AG09309 (cell line): ENCODE results near the gene ATM.

Experiments used
- DNase-seq: peaks from one replicate; pipeline ENCODE4 v3.0.0-alpha.2; 2010; ENCODE audit warnings: low read depth
- H3K4me3 ChIP-seq: 2 replicates; pipeline ENCODE4 v1.5.1; 2011; ENCODE audit warnings: mild to moderate bottlenecking, low read depth, low read length, moderate library complexity; ENCODE audit not compliant: control insufficient read depth
- CTCF ChIP-seq: IDR thresholded peaks from 2 replicates; pipeline ENCODE4 v1.5.1; 2011; ENCODE audit warnings: mild to moderate bottlenecking, low read depth, low read length, inconsistent platforms; ENCODE audit not compliant: insufficient read depth, control insufficient read depth; ENCODE audit errors: missing control alignments

Gene ATM

GRCh38 chr11:108345767-108346166, 122.9 kb downstream of the ATM start:
- DNase-seq: no peak
- no peak for TF ChIP-seq CTCF
- H3K4me3 ChIP-seq: no peak overlapping the region

DNA sequence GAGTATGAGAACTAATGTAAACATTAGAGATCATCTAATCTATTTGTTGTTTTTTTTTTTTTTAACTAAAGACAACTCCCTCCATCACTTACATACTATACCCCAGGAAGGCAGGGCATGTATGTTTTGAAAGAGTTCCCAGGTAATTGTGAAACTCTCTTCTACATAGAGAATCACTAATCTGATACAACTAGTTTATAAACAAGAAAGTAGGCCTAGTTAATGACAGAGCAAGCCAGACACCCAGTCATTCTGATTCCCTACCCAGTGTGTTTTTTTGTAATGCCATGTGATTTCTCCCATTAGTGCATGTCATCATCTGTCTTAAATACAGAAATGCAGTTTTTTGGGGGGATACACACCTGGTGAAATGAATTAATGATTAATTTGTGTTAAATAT, 123.6 kb downstream of the ATM start:
- H3K4me3 ChIP-seq: no peak overlapping the region
- no peak for TF ChIP-seq CTCF
- no peak for DNase-seq

DNA sequence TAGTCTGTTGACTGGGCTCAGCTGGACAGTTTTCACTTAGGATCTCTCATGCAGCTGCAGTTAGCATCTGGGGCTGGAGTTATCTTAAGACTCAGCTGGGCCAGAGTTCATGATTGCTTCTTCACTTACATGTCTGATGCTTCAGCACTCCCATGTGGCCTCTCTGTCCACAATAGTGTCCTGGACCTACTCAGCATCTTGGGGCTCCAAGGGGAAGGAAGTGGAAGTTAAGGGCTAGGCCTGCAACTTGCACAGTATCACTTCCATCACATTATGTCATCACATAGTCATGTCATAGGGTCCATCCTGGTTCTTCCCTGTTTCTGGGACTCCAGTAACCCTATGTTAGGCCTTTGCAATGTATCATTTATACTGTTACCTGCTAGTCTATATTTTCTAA, 128.6 kb downstream of the ATM start:
- no peak for TF ChIP-seq CTCF
- DNase-seq: no peak
- H3K4me3 ChIP-seq: no peak overlapping the region

- TF ChIP-seq CTCF: no peak
- no peak for DNase-seq
- no peak overlapping the region for H3K4me3 ChIP-seq
Measured at GRCh38 chr11:108364159-108364558, 141.3 kb downstream of the ATM start.

- TF ChIP-seq CTCF: no peak
- DNase-seq: no peak
- H3K4me3 ChIP-seq: no peak overlapping the region
Measured at GRCh38 chr11:108368134-108368533, 145.3 kb downstream of the ATM start.

GRCh38 chr11:108369064-108369463, 146.2 kb downstream of the ATM start:
- H3K4me3 ChIP-seq: no peak overlapping the region
- no peak for DNase-seq
- no peak for TF ChIP-seq CTCF

- H3K4me3 ChIP-seq: no peak overlapping the region
- DNase-seq: no peak
- no peak for TF ChIP-seq CTCF
Measured at GRCh38 chr11:108370315-108370714, 147.4 kb downstream of the ATM start.
